CD1c-positive myeloid dendritic cell (primary cell): ENCODE data around the gene EGF.
"Not testable (repeated sequence)": the region's sequence is repeated elsewhere in the genome, so short reads cannot be mapped to it uniquely, and the experiment has no call there.

Experiments used
- DNase-seq: peaks from one replicate; pipeline ENCODE4 v3.0.0-alpha.2; 2016; ENCODE audit errors: extremely low spot score

Gene EGF

DNA sequence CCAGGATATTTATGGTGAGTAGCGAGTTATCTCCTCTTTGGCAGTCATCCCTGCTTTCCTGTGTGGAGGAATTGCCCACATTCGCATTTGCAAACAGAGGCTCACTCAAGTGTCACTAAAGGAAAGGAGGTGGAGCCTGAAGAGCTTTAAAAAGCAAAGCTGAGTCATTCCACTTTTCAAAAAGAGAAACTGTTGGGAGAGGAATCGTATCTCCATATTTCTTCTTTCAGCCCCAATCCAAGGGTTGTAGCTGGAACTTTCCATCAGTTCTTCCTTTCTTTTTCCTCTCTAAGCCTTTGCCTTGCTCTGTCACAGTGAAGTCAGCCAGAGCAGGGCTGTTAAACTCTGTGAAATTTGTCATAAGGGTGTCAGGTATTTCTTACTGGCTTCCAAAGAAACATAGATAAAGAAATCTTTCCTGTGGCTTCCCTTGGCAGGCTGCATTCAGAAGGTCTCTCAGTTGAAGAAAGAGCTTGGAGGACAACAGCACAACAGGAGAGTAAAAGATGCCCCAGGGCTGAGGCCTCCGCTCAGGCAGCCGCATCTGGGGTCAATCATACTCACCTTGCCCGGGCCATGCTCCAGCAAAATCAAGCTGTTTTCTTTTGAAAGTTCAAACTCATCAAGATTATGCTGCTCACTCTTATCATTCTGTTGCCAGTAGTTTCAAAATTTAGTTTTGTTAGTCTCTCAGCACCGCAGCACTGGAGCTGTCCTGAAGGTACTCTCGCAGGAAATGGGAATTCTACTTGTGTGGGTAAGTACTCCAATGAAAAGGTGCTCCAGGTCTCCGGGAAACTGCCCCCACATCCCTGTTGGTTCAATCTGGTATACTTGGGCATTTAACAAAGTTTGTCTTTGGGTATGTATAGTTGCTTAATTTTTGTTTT, at the start of gene EGF:
TSS of gene EGF (plus strand) at position 178 of the 890 bp plus-strand sequence. CDS start at position 631, 453 bp downstream.
- DNase-seq = no peak

DNA sequence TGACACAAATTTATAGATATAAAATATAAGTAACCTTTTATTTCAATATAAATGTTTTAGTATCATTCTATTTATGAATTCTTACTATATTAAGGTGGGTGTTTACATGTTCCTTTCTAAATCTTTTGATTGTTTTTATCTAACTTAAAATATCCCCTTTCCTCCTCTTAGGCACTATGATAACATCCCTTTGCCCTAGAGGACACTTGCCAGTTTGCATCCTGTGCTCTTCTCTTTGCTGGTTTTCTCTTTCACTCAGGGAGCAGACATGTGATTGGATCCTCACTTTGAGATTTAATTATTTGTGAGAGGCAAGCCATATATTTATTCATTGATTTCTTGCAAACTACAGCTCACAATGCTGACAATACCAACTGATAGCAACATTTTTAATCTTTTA, 48.5 kb upstream of the EGF start:
- no peak for DNase-seq

DNA sequence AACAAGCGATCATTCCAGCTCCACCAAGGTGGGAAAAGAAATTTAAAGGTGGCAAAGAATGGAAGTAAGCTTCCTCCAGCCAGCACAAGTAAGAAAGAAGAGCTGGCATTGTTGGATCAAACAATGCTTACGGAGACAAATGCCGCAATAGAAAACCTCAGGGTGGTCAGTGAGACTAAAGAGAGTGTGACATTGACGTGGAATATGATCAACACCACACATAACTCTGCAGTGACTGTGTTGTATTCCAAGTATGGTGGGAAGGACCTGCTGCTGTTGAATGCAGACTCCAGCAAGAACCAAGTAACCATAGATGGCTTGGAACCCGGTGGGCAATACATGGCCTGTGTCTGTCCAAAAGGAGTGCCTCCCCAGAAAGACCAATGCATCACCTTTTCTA, 42.6 kb upstream of the EGF start:
- no peak for DNase-seq

DNA sequence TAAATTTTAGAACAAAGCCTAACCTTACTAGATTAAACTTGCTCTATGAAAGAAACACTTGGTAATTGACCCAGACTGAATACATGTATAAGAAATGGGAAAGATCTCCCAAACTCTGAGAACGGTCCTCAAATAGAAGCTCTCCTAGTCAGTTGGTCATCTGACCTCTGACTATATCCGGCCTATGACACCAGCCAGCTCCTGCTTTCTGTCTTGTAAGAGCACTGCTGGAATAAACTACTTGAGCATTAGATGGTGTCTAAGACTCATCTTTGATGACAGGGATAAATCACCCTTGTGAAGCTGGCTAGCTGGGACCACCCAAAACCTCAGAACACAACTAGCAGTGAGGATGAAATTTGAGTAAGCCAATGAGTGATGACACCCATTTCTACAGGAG, 40.6 kb upstream of the EGF start:
- no peak for DNase-seq

DNA sequence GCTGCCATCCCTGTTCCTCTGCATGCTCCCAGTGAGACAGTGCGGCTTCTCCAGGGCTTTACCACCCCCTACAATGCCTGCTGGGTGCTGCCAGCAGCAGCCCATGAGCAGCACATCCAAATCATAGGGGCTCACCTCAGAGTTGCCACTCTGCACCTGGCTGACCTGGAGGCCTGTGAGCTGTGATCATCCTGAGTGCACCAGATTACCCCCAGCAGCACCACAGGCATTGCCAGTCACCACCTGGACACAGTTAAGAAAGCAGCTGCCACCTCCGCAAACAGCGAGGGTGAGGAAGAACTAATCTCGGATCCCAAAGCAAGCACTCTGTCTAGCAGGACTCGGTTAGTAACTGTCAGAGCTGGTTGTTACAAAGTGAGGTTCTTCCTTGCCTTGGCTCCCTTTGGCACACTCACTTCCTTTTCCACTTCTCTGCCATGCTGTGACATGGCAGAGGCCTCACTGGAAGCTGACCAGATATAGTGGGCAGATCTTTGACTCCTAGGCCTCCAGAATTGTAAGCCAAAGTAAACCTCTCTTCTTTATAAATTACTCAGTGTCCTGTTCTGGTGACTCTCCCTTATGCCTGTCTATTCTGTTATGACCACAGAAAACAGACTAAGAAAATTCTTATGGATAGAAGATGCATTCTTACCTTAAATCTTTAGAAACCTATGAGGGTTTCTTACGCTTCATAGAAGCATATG, 39.6 kb upstream of the EGF start:
- DNase-seq = no peak

DNA sequence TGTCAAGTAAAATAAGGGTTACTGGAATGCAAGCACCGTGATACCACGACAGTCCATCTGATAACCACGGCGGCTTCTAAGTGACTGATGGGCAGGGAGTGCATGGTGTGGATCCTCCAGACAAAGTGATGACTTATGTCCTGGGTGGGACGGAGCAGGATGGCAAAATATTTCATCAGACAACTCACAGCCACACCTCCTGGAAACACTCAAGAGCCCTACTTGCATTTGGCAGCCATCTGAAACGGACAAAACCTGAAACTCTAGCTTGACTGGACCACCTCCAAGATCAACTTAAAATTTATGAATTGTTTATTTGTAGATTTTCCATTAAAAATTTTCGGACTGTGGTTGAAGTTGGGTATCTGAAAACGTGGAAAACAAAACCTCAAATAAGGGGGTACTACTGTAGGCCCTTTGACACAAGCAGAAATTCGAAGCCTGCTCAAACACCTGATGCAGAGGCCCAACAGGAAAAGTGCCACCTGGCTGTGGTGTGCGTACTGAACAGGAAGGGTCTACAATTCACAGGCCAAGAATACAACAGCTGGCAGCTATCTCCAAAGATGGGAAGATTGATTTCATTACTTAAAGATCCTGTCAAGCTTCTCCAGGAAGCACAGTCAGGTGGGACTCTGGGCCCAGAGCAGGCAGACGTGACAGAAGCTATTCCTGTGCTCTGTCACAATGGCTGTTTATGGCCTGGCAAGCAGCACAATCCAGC, 38.7 kb upstream of the EGF start:
- DNase-seq = no peak

DNA sequence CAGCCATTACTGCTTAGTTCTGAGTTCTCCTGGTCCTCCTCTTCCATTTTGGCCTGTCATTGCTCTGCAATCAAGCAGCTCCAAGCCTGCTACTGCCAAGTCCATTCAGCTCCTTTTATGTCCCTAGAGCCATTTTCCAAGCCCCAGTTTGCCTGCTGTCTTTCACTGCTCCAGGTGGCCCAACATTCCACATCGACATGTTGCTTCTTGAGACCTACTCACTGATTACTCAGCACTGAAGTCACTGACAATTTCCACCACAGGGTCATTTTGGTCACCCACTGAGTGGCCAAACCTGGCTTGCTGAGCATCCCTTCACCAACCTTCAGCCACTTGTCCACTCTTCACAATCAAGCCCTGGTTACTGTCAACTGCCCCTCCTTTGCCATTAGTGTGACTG, 37.6 kb upstream of the EGF start:
- DNase-seq = no peak

DNA sequence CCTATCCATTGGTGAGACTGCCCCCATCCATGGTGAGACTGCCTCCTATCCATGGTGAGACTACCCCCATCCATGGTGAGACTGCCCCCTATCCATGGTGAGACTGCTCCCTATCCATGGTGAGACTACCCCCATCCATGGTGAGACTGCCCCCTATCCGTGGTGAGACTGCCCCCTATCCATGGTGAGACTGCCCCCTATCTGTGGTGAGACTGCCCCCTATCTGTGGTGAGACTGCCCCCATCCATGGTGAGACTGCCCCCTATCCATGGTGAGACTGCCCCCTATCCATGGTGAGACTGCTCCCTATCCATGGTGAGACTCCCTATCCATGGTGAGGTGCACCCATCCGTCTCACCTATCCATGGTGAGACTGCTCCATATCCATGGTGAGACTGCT, 37.1 kb upstream of the EGF start:
- not testable (repeated sequence) for DNase-seq

DNA sequence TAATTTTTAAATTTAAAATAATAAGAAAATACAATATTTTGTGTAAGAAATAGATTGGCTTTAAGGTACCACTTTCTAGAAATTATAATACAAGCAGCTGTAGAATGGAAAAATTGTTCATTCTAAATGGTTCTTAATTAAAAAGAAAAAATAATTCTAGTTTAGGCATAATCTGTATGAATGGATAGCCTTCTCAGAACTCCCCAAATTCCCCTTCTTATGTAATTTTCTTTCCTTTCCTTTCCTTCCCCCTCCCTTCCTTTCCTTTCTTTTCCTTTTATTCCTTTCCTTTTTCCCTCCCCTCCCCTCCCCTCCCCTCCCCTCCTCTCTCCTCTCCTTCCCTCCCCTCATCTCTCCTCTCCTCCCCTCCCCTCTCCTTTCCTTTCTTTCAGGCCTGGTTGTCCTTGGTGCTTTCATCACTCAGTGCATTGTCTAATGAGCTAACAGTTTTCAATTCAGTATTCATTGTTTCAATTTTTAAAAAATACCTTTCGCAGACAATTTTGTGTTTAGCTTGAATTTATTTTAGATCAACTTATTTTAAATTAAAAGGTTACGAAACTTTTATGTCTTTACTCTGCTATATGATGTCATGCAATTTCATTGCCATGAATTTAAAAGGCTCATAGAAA, 35.9 kb upstream of the EGF start:
- no peak for DNase-seq

DNA sequence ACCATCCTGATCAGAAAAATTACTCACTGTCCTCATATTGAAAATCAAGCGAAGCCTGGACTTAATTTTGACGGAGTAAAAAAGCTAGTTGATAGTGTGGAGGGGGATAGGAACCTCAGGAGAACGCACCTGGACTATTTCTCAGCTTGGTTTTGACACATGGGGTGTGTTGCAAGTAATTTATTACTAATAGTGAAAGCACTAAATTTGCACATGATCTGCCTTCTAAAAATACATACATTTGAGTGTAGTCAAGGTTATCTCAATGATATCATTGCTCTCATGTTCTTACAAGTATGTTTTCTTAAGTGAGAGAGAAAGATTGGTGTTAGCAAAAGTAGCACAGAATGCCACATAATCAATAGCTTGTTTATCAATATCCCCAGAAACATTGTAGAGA, 35.3 kb upstream of the EGF start:
- DNase-seq = no peak

DNA sequence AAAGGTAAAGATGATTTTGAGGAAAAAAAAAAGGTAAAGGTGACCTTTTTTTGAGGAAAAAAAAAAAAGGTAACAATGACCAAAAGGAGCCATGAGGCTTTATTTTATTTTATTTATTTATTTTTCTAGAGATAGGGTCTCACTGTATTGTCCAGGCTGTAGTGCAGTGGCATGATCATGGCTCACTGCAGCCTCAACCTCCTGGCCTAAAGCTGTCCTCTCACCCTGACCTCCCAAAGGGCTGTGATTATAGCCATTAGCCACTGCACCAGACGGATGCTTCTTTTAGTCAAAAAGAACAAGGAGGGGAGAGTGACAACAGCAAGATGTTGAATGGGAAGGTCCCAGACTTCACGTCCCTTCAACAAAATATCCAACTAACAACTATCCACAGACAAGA, 34.3 kb upstream of the EGF start:
- DNase-seq = no peak

DNA sequence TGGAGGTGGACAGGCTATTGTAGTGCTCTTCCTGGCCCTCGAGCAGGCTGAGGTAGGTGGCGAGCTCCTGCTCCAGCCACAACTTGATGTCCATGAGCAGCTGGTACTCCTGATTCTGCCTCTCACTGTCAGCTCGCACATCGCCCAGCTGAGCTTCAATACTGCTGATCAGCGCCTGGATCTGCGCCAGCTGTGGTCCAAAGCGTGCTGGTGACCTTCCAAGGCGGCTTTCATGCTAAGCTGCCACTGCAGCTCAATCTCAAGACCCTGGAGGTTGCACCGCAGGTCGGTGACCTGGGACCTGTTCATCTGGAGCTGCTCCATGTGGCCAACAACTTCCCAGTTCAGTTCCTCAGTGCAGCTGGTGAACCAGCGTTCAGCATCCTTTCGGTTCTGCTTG, 33.6 kb upstream of the EGF start:
- no peak for DNase-seq

DNA sequence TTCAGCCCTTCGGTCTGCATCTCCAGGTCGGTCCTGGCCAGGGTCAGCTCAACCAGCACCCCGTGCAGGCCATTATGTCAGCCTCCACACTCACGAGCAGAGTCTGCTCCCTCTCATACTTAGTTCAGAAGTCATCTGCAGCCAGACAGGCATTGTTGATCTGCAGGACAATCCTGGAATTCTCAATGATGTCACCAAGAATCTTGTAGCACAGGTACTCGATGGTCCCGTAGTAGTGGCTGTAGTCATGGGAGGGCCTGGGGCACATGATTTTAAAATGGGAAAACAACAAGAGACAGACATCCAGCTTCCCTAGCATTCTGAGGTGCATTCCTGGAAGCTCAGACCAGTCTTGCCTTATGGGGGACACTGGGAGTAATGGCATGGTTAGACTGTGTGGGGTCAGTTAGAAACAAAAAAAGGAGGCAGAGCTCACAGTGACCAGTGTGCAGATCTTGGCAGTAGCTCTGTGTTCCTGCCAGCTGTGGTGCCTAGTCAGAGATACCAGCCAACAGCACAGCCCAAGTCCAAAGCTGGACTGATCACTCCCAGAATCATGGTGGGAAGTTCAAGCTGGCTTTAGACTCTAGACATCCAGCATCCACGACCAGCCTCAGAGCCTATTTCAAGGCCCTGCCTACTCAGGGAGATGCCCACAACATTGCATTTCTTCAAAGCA, 32.9 kb upstream of the EGF start:
- DNase-seq = no peak

DNA sequence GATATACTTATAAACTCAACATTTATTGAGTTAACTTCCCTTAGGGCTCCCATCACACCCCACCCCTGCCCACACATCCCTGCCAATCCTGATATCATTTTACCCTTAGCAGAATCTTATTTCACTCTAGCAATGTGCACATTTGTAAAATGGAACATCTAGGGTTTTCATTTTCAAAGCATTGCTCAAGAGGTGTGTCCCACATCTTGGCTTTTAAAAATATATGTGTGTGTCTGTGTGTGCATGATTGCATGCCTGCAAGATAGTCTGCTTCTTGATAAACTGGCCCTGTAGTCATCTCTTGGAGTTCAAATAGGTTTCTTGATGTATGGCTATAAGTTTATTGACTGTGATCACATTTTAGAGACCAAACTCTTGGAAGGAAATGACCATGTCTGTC, 26.4 kb upstream of the EGF start:
- no peak for DNase-seq

DNA sequence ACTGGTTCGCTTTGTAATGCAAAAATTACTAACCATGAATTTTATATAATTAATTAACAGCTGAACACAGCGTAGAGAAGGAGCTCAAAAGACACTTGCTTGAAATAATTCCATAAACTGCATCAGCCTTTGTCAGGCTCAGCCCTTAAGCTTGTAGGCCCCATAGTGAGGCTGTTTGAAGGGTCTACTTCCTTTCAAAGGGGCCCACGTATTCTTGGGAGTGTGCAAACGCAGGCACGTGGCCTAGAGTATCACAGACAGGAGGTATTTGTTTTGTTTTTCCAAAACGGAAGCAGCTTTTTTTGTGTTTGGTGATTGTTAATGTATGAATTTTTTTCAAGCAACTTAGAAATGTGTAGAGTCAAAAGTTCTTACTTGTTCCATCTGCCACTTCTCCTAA, 25.6 kb upstream of the EGF start:
- DNase-seq = no peak

DNA sequence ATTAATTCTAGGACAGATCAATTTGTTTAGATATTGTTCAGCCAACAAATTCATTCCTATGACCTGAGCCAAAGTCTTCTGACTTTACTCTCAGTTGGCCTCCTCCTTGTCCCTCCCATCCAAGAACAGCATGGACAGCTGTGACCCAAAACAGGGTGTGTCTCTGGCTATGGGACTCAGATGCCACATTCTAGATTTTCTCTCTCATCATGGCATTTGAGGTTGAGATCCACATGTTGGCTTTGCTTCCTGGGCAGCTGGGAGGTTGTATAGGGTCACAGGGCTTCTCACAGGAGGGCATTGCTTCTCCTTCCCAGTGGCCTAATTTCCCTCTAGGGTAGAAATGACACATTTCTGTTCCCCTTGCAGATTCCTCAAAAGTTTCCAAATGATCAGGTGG, 22.6 kb upstream of the EGF start:
- DNase-seq = no peak

DNA sequence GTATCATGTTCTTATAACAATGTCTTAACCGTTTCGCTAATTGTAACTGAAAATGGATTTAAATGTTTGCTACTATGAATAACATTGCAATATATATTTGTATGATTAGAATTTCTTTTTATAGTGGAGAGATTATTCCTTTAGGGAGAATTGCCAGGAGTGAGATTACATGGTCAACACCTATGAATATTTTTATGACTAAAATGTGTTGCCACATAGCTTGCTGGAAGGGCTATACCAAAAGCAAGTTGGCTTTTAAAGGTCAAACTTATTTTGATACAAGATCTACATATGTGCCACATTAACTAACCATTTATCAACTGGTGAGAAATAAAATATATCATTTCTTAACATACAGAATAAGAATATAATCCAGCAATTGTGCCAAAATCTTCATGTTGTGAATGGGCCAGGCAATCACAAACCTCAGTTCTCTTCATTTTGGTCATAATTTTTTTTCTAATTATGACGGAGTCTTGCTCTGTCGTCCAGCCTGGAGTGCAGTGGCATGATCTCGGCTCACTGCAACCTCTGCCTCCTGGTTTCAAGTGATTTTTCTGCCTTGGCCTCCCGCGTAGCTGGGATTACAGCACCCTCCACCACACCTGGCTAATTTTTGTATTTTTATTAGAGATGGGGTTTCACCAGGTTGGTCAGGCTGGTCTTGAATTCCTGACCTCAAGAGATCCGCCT, 10.0 kb upstream of the EGF start:
- DNase-seq = no peak

DNA sequence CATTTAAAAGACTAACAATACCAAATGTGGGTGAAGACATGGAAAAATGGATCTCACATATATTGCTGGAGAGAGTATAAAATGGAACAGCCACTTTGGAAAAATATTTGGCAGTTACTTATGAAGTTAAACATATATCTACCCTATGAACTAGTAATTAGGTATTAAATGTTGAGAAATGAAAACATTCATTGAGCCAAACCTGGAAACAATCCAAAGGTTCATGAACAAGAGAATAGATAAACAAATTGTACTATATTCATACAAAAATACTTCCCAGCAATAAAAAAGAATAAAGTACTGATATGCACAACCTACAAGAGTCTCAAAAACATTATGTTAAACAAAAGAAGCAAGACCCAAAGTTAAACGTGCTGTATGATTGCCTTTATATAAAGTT, 4.0 kb upstream of the EGF start:
- DNase-seq = no peak

DNA sequence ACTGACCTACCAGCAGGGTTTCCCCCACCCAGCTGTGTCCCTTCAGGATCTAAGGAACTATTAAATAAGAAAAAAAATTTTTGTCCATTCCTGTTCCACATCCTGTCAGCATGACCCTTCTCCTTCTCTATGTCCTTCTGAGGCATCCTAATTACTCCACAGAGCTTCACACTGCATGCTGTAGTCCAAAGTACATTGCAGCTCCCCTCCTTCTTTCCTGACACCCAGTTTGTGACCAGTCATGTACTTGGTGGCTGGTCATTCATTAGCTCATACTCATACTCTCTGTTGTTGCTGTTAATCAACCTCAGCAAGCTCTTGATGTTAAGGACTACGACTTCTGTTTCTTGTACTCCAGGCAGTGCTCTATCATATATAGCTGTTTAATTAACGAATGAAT, 2.4 kb upstream of the EGF start:
- DNase-seq = no peak

DNA sequence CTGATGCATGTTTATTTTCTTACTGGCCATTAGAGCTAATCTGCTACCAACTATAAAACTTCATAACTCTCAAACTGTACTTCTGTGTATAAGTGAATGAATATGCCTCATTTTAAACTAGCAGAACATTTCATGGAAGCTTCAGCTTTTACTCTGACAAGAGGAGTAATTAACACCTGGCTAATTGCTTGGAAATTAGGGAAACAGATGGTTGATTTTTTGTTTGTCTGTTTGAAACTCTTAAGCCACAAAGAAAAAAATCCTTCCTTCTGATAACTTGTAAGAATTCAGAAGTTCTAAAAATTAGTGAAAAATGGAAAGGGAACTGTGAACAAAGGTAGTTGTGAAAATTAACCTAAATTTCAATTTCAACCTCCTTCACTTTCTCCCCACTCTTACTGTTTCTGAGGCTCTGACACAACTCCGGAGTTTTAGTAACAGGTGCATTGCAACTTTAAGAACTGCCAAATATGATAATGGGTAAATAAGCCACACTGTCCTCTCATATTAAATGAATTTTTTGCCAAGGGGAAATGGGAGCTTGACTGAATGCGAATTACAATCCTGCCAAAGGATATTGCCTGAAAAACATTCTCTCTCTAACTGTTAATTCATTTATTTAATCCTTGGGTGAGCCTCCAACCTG, 1.0 kb downstream of the EGF start:
- DNase-seq = no peak

DNA sequence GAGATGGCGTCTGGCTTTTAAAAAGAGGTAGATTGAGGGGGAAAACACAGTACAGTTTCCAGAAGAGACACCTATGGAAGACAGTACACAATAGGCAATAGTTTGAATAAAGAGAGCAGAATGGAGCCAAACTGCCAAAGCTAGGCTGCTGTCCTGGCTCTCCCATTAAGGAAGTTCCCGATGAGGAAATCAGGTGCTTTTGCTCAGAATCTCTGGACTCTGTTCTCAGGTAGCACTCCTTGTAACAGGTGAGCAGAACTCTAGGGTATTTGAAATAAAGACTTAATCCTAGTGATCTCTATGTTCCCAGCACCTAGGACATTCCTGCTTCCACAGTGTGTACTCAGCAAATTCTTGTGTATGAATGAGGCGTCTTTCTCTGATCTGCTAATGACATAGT, 1.6 kb downstream of the EGF start:
- DNase-seq = no peak
